ENCODE measurements around the gene UNC93A.
"Not testable (repeated sequence)": the region's sequence is repeated elsewhere in the genome, so short reads cannot be mapped to it uniquely, and the experiment has no call there.

DNA sequence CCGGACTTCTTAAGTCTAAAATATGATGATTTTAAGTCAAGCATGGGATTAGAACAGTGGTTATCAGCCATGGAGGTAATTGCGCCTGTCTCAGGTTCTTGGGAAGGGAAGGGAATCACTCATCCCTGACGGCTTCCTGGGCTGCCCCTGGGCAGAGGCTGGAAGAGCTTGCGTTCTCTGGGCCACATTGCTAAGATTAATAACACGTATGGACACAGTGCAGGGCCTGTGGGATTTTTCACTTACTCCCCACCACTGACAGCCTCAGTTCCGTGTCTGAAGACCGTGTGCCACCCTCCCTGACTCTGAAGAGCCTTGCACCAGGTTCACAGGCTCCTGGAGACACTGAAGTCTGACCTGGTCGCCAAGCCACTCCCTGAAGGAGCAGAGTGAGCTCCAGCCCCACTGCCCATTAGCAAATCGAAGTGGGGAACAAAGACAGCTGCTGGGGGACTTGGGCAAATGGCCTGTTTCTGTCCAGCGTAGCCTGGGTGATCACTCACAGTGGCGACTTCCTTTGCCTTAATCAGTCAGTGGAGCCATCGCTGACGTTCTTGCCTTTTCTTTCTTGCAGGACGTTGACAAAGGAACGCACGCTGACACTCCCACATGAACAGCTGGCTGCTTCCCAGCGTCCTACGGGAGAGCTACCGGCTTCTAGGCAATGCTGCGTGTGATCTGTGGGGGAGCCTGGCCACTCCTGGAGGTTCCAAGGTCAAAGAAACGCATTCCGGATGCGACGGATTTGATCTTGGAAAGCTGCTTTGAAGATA lies 24.9 kb upstream of the UNC93A start:
- TF ChIP-seq, protein P1, sequence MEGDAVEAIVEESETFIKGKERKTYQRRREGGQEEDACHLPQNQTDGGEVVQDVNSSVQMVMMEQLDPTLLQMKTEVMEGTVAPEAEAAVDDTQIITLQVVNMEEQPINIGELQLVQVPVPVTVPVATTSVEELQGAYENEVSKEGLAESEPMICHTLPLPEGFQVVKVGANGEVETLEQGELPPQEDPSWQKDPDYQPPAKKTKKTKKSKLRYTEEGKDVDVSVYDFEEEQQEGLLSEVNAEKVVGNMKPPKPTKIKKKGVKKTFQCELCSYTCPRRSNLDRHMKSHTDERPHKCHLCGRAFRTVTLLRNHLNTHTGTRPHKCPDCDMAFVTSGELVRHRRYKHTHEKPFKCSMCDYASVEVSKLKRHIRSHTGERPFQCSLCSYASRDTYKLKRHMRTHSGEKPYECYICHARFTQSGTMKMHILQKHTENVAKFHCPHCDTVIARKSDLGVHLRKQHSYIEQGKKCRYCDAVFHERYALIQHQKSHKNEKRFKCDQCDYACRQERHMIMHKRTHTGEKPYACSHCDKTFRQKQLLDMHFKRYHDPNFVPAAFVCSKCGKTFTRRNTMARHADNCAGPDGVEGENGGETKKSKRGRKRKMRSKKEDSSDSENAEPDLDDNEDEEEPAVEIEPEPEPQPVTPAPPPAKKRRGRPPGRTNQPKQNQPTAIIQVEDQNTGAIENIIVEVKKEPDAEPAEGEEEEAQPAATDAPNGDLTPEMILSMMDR (IDR thresholded peaks at IDR 0.05): not testable (repeated sequence)
- not testable (repeated sequence) for TF ChIP-seq POLR2A (IDR thresholded peaks at IDR 0.05)

Measured in upper lobe of left lung (tissue), 4 donors.